ENCODE data around the gene NCKAP5L.
"Not testable (repeated sequence)": the region's sequence is repeated elsewhere in the genome, so short reads cannot be mapped to it uniquely, and the experiment has no call there.

The NCKAP5L gene

DNA sequence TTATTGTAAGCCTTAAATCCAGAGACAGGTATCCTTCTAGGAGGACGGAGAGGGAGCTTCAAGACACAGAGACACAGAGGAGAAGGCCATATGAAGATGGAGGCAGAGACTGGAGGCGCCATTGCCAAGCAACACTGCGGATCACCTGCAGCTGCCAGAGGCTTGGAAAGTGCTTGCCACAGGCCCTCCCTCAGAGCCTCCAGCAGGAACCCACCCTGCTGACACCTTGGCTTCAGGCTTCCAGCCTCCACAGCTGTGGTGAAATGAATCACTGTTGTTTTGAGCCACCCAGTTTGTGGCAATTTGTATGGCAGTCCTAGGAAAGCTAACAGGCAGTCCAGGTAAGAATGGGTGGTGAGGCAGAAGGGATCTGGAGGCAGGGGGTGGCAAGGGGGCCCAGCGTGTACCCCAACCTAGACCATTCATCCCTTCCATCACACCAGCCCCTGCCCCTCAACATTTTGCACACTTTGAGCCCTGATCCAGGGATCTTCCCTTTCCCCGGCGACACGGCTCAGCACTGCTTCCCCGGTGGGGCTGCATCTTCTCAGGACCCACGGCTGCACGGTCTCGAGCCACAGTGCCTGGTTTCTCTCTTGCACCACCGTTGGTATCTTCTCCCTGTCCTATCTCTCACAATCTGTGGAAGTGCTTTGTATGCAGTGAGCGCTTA lies 37.0 kb upstream of the NCKAP5L start:
- no peak for DNase-seq

DNA sequence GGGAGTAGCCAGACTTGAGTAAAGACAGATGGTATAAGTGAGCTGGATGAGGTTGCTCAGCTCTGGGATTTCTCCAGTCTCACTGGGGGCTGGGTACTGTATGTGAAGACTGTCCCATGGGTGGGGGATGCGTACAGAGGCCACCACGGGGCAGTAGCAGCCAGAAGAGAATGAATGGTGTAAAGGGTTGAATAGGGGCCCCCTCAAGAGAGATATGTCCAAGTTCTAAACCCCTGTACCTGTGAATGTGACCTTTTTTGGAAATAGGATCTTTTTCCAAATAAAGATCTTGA lies 36.5 kb upstream of the NCKAP5L start:
- no peak for DNase-seq

DNA sequence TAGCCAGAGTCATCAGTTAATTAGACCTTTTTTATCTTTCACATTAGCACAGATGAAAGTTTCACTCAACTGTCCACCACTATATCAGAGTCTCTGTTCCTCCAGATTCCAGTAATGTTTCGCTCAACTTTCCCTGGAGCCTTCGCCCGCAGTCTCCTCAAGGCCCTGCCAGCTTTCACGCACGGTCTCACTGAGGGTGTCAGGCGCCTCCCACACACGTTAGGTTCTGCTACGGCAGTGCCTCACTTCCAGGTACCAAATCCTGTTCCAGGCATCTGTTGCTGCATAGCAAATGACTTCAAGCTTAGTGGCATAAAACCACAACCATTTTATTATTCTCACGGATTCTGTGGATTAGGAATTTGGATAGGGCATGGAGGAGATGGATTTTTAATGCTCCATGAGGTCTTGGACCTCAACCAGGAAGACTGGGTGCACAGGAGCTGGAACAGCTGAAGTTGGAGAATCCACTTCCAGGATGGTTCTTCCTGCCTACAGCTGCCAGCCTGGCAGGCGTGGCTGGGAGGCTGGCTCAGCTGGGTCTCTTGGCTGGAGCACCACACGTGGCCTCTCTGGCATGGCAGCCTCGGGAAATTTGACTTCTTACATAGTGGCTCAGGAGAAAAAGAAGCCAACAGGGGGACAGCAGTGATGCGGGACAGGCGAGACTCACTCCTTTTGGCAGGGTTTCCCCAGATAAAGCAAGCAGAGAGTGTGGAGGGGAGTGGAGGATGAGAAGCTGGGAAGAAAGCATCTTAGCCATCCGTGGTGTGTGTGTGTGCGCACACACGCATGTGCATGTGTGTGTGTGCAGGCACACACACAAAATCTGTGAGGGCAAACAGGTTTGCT lies 36.0 kb upstream of the NCKAP5L start:
- DNase-seq, result no peak

DNA sequence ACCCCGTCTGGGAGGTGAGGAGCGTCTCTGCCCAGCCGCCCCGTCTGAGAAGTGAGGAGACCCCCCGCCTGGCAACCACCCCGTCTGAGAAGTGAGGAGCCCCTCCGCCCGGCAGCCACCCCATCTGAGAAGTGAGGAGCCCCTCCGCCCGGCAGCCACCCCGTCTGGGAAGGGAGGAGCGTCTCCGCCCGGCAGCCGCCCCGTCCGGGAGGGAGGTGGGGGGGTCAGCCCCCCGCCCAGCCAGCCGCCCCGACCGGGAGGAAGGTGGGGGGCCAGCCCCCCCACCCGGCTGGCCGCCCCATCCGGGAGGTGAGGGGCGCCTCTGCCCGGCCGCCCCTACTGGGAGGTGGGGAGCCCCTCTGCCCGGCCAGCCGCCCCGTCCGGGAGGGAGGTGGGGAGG lies 32.7 kb upstream of the NCKAP5L start:
- not testable (repeated sequence) for DNase-seq

DNA sequence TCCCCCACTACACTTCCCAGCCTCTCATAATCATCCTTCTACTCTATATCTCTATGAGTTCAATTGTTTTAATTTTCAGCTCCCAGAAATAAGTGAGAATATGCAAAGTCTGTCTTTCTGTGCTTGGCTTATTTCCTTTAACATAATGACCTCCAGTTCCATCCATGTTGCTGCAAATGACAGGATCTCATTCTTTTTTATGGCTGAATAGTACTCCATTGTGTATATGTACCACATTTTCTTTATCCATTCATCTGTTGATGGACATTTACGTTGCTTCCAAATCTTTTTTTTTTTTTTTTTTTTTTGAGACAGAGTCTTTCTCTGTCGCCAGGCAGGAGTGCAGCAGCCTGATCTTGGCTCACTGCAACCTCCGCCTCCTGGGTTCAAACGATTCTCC lies 27.7 kb upstream of the NCKAP5L start:
- DNase-seq, result not testable (repeated sequence)

DNA sequence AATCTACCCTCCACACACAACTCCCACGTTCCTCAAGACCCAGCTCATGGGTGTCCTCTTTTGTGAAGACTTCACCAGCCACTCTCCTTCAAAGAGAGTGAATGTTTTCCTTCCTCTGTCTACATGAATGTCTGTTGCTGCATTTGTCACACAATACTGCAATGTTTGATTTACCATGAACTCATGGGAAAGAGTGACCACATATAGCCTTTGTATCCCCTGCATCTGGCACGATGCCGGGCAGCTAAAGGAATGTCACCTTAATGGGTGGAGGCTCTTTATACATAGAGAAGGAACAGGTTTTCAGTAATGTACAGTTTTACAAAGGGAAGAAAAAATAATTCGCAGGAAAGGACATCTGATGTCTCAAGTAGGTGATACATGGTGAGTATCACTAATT lies 26.8 kb upstream of the NCKAP5L start:
- DNase-seq, result no peak

DNA sequence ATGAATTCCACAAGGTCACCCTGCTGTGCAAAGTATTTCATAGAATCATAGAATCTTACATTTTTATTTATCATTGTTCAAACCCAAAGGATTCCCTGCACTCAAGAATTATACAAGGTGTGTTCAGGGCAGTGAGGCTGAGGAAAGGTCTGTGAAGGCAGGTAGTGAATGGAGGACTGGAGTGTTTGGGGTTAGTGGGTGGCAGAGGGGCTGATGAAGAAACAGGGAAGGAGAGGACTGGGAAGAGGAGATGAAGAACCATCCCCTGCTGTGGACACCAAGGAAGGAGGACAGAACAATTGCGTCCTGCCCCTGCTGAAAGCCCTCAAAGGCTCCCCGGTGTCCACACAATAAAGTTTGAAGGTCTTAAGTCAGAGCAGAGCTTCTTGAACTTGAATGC lies 25.5 kb upstream of the NCKAP5L start:
- DNase-seq, result no peak

DNA sequence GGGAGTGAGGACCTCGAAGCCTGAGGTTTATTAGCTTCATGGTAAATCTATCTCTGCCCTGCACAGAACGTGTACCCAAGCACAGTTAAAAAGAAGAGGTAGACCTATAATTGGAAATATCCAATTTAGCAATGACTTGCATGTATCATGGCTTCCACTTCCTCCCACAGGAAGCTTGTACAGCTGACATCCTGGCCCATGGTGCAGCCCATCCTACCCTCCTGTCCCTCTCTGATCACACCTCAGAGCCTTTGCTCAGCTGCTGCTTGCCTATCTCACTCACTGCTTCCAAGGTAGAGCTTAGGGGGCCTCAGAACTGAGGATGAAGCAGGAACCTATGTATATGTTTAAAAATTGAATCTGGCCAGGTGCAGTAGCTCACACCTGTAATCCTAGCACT lies 18.9 kb upstream of the NCKAP5L start:
- no peak for DNase-seq

DNA sequence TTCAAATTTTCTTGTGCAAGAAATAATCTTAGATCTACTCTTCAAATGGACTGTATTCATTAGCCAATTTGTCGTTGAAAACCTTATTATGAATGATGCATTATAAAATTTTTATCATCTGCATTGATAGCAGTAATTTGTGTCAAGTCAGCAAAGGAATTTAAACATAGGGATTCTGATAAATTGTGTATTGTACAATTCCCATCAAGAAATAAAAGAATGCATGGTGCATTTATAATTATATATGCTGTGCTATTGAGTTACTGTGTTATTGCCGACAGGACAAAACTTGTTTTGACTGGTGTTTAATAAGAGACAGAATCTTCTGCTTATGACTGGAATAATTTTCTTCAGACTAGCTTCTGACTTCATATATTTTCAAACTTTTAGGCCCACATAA lies 17.8 kb upstream of the NCKAP5L start:
- no peak for DNase-seq

DNA sequence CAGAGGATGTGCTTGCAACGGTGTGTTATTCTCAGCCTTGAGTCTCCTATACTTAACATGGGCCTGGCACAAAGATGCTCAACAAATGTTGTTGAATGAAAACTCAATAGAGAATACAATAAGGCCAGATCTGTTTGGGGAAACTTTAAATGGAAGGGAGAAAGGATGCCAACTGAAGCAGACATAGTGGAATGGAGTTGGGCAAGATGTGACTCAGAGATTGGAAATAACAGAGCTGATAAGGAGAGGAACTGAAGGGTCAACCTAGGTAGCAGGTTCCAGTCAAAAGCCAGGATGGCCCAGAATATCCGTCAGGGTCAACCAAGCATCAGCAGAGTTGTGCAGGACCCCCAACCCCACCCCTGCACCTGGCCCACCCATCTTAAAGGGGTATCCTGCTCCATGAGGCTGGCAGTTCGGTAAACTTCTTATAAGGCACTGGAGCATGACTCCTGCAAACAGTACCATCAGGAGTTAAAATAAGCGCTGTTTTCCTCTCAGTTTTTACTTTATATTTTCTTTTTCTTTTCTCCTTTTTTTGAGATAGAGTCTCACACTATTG lies 15.7 kb upstream of the NCKAP5L start:
- DNase-seq, result no peak

DNA sequence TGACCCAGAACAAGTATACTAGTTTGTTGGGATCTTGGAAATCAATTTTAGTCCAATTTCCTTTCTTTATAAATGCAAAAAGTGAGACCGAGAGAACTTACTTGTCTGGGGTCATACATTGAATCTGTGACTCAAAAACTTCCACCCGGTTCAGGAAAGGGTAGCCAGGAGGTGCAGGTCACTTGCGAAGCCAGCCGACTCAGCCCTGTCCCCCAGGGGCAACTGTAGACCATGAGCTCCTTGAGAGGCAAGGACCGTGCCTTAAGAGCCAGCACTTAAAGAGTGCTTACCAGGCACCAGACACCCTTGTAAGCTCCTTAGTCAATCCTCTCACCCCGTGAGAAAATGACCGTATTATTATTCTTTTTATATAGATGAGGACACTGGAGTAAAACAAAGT lies 15.2 kb upstream of the NCKAP5L start:
- DNase-seq, result no peak

DNA sequence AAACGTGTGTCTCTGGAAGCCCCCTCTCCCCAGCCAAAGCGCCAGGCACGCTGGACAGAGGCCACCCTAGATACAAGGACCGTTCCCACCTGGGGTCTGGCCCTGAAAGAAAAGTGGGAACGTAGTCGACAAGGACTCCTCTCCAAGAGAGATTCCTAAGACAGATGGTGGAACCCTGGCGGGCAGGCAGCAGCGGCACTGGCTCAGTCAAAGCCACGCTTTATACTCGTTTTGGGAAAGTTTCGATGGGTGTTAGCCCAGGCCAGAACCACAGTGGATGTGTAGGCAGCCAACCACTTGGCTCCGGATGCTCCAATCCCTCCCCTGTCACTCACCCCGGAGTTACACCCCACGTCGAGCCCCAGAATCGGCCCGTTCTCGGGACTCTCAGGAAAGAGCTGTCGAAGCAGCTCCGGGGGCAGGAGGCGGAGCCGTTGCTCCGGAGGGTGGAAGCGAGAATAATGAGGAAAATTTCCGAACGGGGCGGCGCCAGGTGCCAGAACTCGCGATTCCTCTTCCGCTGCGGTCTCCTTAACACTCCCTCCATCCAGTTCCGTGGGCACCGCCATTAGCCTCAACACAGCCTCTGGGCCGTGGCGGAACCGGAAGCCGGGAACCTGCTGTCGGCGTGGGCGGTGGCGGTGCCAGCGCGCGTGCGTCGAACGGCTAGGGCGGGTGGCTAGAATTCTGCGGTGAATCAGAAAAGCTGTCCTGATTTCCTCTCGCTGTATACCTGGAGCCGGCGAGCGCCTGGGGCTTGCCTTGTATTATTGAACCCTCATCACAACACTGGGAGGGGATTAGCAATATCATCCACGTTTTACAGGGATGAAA lies 14.5 kb upstream of the NCKAP5L start, which contains the start of gene BCDIN3D:
Gene BCDIN3D (minus strand): TSS at position 588 of the 834 bp plus-strand sequence. CDS start 19 bp downstream, at position 569.
- peak; percentile 88 for DNase-seq

DNA sequence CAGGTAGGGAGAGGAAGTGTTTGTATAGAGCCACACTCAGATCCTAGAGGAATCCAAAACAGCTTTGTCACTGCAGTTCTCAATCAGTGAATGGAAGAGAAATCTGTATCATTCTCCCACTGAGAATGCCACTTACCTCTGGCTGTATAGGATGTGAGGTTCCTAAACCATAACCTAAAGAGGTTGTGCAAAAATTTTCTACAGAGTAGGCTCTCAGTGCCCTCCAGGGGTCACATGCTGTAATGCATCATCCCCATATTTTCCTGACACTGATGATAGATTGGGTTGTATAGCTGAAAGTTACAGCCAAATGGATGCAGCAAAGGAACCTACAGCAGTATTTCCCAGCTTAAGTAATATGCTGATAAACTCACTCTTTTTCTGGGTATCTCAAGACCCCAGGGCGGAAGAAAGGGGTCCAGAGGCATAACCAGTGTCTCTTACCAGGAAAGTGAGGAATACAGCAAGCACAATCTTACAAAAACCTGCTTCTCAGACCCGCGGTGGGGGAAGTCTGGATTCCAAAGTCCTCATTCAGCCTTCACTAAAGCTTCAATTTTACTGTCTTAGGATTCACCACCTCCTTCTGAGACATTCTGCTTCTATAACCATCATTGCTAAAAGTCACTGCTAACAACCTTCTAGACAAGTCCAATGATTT lies 10.9 kb upstream of the NCKAP5L start:
- DNase-seq, result no peak

DNA sequence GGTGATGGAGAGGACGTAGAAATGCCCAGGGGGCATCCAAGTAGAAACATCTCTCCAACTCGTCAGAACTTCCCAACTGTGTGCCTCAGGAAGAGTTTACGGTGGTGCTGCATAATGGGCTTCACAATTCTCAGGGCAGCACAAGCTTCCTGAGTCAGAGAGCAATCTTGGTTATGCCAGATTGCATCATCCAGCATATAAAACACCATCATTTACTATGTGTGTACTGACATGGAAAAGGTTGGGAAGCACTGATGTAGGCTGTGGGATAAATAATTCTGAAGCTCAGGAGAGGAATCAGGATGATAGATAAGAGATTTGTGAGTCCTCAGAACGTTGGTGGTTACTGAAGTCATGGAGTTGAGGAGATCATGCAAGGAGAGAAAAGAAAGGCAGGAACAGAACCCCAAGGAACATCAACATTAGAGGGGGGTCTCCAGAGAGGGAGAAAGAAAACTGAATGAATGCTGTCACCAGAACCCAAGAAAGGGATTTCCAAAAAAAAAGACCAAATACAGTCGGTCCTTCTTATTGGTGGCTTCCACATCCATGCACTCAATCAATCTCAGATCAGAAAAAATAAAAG lies 4.7 kb upstream of the NCKAP5L start:
- no peak for DNase-seq

DNA sequence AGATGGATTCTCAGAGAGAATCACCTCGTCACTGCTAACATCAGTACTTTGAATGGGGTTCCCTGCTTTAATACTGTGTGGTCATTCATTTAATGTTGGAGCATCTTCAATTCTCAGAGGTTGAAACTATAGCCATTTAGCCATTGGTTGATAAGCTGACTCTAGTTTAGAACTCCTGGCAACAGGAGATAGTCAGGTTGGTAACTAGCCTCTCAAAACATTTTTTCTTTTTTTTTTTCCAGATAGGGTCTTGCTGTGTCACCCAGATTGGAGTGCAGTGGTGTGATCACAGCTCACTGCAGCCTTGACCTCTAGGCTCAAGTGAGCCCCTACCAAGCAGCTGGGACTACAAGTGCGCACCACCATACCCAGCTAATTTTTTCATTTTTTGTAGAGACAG lies 3.5 kb upstream of the NCKAP5L start:
- no peak for DNase-seq

DNA sequence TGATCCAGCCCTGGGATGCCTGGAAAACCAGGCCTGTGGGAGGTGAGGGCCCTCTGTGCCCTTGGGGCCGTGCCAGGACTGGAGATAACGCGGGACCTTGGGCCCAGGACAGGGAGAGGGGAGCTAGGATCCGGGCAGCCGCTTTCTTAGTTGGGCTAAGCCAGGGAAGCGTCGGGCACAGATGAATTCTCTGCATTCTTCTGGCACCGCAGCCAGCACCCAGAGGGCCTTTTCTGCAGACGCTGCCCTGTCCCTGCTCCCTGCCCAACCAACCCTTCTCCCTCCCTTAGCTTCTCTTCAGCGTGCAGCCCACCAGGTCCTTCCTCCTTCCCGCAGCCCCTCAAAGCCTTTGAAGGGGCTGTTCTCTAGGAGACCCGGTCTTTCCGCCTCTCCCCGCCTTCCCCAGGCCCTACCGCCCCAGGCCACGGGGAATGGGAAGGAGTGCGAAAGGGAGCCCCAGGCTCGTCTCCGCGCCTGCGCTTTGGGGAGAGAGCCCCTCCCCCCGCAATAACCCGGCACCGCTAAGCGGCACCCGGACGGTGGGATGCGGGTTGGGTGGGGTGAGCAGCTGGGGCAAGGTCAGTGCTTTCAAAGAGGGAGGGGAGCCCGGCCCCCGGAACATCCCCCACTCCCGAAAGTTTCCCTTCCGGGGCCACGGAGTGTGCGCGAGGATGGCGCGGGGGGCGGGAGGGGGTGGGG lies 663 bp downstream of the NCKAP5L start:
- peak; percentile 28 for DNase-seq

DNA sequence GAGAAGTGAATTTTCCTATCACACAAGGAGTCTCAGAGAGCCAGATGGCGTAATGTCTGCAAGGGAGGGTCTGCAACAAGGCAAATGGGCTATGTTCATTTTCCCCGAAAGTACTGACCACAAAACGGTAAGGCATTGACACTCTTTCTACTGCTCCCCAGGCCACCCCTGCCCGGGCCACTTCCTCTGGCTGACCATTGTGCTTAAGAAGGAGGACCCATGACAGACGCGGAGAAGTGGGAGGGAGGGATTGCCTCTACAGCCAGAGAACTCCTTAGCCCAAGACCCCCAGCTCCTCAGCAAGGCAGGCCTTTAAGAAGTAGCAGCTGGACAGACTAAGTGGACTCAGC lies 1.2 kb downstream of the NCKAP5L start:
- DNase-seq, result no peak

DNA sequence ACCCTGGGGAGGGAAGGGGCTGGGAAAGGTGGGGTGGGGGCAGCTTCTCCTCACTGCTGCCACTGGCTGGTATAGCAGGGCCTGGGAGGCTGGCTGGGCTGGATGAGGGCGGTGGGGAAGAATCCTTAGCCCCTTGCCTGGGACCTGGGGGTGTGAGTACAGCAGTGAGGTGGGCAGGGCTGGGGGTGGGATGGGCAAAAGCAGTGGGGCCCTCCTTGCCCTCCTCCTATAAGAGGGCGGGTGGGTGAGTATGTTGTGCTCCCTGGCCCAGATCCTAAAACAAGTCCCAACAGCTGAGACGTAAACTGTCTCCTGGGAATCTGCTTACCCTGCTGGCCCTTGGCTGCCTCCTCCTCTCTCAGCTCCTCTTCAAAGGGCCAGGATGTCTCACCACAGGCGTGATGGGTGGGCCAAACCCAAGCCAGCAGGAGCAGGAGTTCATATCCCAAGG lies 2.2 kb downstream of the NCKAP5L start:
- no peak for DNase-seq

DNA sequence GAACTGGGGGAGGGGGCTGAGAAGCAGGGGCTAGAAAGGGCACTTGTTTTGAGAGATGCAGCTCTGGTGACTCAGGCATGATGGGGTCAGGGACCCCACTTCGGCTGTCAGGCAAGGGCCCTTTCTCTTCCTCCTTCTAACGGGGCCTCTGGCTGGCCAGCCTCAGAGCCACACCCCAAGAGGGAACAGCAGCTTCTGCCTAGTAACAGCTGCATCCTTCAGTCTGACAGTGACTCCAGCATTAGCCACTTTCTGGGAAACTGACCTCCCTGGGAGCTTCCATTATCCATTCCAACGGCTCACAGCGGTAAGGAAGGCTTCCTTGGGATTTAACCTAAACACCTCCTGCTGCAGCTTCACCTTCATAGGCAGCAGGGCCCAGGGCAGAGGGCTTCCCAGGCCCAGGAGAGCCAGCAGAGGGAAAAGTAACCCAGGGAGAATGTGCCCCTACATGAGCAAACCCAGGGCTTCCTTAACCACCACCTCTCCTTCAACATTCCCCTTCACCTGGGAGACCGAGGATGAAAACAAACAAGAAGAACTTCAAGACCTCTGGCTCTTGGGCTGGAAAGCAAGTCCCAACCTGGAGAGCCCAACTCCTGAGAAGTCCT lies 2.7 kb downstream of the NCKAP5L start:
- DNase-seq, result no peak

DNA sequence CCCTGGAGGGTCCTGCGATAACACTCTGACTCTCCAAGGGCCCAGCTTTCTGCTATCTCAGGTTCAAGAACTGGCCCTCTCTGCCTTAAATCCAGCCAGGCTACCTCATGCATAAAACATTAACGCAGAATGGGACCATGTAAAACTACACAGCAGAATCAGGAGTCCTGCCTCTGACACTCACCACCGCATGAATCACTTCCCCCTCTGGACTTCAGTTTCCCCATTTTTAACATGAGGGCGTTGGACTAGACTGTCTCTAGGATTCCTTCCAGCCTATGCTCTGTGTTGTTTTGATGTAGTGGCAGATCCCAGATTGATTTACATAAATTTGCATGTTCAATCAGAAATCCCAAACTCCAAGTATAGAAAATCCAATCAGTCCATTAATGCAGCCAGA lies 3.3 kb downstream of the NCKAP5L start:
- no peak for DNase-seq

DNA sequence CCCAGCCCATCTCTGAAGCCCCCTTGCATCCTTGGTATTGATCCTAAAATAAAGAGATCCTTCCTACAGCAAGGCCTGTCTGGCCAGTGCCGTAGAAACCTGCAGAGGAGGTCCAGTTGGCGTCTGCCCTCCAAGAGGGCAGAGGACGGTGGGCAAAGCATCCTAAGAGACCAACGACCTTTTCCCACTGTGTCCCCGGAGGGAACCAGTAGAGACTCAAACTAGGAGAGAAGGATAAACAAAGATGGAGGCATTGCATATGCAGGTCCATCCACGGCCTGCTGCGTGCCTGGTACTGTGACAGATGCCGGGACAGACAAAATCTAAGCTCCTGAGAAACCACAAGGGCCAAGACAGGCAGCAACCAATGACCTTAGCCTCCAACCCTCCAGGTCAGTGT lies 3.8 kb downstream of the NCKAP5L start:
- no peak for DNase-seq
